AG04450 (cell line): ENCODE measurements around the gene HORMAD2. TPM values are rescaled to one million over a fixed set of nuclear protein-coding genes. Genes with fewer than 3 reads are reported as not detected.

Experiments
- CTCF ChIA-PET: fragments of 300-600, 350-600 bp; formaldehyde crosslinking; extraction: SDS; loops from one replicate; lab custom pipeline; 2022; ENCODE audit warnings: antibody characterized with exemption, inconsistent platforms; lab: Charles Lee
- POLR2A ChIA-PET: fragments of 350-600 bp; formaldehyde crosslinking; extraction: SDS; loops from one replicate; lab custom pipeline; 2021; ENCODE audit warnings: antibody characterized with exemption, inconsistent platforms; lab: Yijun Ruan, JAX
- DNase-seq: peaks from one replicate; pipeline ENCODE4 v3.0.0-alpha.2; 2011; ENCODE audit warnings: low read depth, low spot score
- H3K27ac ChIP-seq: one replicate; pipeline ENCODE4 v1.5.1; 2012; ENCODE audit warnings: low read depth, low read length, control low read depth
- H3K27me3 ChIP-seq: one replicate; pipeline ENCODE4 v1.6.0; 2012; ENCODE audit warnings: low read length; ENCODE audit not compliant: control insufficient read depth, insufficient read depth
- H3K4me3 ChIP-seq: 2 replicates; pipeline ENCODE4 v1.5.1; 2011; ENCODE audit warnings: mild to moderate bottlenecking, low read depth, low read length, control low read depth
- H3K9me3 ChIP-seq: 2 replicates; pipeline ENCODE4 v1.5.1; 2012; ENCODE audit warnings: low read length; ENCODE audit not compliant: control insufficient read depth, insufficient read depth
- polyA plus RNA-seq: library from polyadenylated mRNA; depleted of rRNA; stranded (reverse); fragments of >200 nt; gene quantifications from 2 replicates; pipeline ENCODE4 v1.2.3, GENCODE V29; 2011
- TF ChIP-seq, protein P1 (sequence below): IDR thresholded peaks from 2 replicates; pipeline ENCODE4 v1.5.1; 2011; ENCODE audit warnings: low read depth, low read length, control low read depth, inconsistent platforms

Gene HORMAD2
- polyA plus RNA-seq, 1 experiment, result not detected

- peaks cover 11% of the 10 kb centered on the region; the same call in 1 of the 2 replicates for H3K9me3 ChIP-seq
- ChIA-PET POLR2A (no interaction called here), CTCF (no interaction called here)
- no peak overlapping the region for H3K4me3 ChIP-seq
- no peaks in the 10 kb centered on the region for H3K27me3 ChIP-seq
- no peak for DNase-seq
- TF ChIP-seq, protein P1, sequence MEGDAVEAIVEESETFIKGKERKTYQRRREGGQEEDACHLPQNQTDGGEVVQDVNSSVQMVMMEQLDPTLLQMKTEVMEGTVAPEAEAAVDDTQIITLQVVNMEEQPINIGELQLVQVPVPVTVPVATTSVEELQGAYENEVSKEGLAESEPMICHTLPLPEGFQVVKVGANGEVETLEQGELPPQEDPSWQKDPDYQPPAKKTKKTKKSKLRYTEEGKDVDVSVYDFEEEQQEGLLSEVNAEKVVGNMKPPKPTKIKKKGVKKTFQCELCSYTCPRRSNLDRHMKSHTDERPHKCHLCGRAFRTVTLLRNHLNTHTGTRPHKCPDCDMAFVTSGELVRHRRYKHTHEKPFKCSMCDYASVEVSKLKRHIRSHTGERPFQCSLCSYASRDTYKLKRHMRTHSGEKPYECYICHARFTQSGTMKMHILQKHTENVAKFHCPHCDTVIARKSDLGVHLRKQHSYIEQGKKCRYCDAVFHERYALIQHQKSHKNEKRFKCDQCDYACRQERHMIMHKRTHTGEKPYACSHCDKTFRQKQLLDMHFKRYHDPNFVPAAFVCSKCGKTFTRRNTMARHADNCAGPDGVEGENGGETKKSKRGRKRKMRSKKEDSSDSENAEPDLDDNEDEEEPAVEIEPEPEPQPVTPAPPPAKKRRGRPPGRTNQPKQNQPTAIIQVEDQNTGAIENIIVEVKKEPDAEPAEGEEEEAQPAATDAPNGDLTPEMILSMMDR, result no peak
- H3K27ac ChIP-seq, result no peak overlapping the region
Observed at GRCh38 chr22:30043161-30043560, 37.1 kb upstream of the HORMAD2 start.

DNA sequence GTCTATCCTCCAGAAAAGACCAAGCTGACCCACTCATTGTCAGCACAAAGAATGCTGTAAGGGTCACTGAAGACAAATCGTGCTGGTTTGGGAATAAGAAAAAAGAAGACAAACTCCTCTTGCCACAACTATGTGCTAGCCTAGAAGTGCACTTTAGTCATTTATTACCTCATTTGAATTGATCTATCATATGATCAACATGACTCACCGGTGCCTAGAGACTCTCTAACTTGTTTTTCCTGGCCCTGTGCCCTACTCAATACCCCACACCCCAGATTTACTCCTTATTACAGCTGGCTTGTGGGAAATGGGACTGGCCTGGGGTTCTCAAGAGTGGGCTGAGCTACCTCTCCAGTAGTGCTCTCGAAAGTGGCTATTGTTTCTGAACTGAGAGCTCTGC is 35.9 kb upstream of the HORMAD2 start:
- Histone ChIP-seq H3K27ac (peak overlapping the region; percentile 62), H3K27me3 (no peaks in the 10 kb centered on the region), H3K4me3 (no peak overlapping the region), H3K9me3 (peaks cover 11% of the 10 kb centered on the region; the same call in 1 of the 2 replicates)
- POLR2A ChIA-PET, result no interaction called here
- CTCF ChIA-PET, result no interaction called here
- TF ChIP-seq, protein P1, result no peak
- peak; percentile 78 for DNase-seq

- Histone ChIP-seq H3K27me3 (no peaks in the 10 kb centered on the region), H3K4me3 (no peak overlapping the region), H3K27ac (peak overlapping the region; percentile 62), H3K9me3 (peaks cover 11% of the 10 kb centered on the region; the same call in 1 of the 2 replicates)
- CTCF ChIA-PET, result no interaction called here
- DNase-seq, result no peak
- TF ChIP-seq, protein P1, result no peak
- POLR2A ChIA-PET, result no interaction called here
Observed at GRCh38 chr22:30044881-30045493, 35.3 kb upstream of the HORMAD2 start.

- DNase-seq, result no peak
- POLR2A ChIA-PET, result no interaction called here
- H3K27ac ChIP-seq, result no peak overlapping the region
- CTCF ChIA-PET, result no interaction called here
- TF ChIP-seq, protein P1, result no peak
- H3K9me3 ChIP-seq, result peaks cover 11% of the 10 kb centered on the region; the same call in 1 of the 2 replicates
- no peaks in the 10 kb centered on the region for H3K27me3 ChIP-seq
- no peak overlapping the region for H3K4me3 ChIP-seq
Observed at GRCh38 chr22:30045494-30045887, 34.8 kb upstream of the HORMAD2 start.

DNA sequence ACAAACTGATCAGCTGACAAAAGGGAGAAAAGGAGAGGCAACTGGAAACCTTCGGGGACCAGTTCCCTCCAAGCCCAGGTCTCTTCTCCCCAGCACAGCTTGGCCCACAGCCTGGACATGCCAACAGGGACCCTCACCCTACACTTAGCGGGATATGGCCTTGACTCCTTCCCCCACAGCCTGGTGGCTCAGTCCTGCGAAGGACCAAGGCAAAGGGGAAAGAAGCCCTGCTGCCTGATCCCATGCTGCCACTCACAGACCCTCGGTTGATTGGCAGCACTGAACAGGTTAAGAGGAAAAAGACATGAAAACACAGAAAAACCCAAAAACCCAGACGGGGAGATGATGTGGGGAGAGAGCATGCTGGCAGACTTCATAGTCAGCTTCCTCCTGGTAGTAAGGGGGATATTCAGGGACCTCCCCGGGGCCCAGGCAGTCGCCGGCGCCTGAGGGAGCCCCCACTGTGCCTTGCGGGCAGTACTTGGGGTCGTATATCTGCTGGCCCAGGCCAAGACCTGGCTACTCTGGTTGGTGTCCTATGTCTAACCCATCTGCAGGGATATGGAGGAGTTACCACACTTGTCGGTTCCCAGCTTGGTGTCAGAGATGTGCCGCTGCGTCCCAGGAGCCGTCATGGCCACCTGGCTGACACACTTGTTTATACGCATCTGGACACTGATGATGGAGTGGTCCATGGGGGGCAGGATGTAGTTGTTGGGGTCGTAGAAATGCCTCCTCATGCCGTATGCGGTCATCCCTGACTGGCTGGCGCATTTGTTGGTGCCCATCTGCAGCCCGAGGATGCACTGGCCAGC is 34.2 kb upstream of the HORMAD2 start:
- TF ChIP-seq, protein P1, result no peak
- ChIA-PET CTCF (interaction anchor here (0.5 kb wide), 1 partner anchor 209 kb away, joined by 3 read pairs; no protein-coding TSS in a partner anchor), POLR2A (no interaction called here)
- H3K9me3 ChIP-seq, result peaks cover 11% of the 10 kb centered on the region; the same call in 1 of the 2 replicates
- no peaks in the 10 kb centered on the region for H3K27me3 ChIP-seq
- DNase-seq, result no peak
- no peak overlapping the region for H3K27ac ChIP-seq
- no peak overlapping the region for H3K4me3 ChIP-seq
